Breast epithelium (tissue), 3 donors: ENCODE data around the gene OSBPL3.

ENCODE experiments used
- POLR2A ChIP-seq: fragments of 450-650 bp; IDR thresholded peaks from one replicate; pipeline ENCODE4 v1.6.1; 2016; ENCODE audit warnings: antibody characterized with exemption, mild to moderate bottlenecking, moderate library complexity
- POLR2AphosphoS5 ChIP-seq, 3 donors: sonication (generic); formaldehyde crosslinking; IDR thresholded peaks; one replicate each; pipeline ENCODE4 v1.6.1; 2017; ENCODE audit warnings: antibody characterized with exemption in 3 of 3
- TF ChIP-seq, protein P1 (sequence below), 3 donors: fragments of 450-650 bp; IDR thresholded peaks; one replicate each; pipeline ENCODE4 v1.5.1; 2016 to 2017; ENCODE audit warnings: antibody characterized with exemption in 3 of 3, mild to moderate bottlenecking in 3 of 3, moderate library complexity in 3 of 3

DNA sequence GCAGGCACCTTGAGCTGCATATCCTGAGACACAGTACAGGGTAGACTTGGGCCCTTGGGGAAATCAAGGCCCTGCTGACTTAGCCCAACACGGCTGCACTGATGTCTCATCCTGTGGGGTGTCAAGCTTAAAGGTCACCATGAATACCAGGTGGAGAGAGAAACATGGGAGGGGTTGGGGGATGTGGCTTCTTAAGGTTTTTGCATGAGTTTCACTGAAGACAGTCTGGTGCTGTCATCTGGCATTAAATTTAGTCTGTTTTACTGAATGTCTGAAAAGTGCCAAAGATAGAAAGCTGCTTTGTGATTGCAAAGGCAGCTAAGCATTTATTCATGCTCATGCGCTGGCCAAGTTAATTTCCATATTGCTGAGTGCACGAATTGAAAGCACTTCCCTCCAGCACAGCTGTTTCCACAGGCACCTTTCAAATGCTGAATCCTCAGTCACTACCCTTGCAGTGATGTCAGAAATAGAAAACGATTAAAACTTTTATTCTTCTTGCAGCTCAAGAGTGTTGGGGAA lies 102.1 kb downstream of the OSBPL3 start:
- TF ChIP-seq POLR2AphosphoS5 (IDR thresholded peaks at IDR 0.05), result no peak
- TF ChIP-seq, protein P1, sequence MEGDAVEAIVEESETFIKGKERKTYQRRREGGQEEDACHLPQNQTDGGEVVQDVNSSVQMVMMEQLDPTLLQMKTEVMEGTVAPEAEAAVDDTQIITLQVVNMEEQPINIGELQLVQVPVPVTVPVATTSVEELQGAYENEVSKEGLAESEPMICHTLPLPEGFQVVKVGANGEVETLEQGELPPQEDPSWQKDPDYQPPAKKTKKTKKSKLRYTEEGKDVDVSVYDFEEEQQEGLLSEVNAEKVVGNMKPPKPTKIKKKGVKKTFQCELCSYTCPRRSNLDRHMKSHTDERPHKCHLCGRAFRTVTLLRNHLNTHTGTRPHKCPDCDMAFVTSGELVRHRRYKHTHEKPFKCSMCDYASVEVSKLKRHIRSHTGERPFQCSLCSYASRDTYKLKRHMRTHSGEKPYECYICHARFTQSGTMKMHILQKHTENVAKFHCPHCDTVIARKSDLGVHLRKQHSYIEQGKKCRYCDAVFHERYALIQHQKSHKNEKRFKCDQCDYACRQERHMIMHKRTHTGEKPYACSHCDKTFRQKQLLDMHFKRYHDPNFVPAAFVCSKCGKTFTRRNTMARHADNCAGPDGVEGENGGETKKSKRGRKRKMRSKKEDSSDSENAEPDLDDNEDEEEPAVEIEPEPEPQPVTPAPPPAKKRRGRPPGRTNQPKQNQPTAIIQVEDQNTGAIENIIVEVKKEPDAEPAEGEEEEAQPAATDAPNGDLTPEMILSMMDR (IDR thresholded peaks at IDR 0.05), result no peak
- TF ChIP-seq POLR2A, result no peak
